Body of pancreas (tissue), 4 donors: Measurements from ENCODE around the gene PLEKHG3. TPM values are rescaled to one million over a fixed set of nuclear protein-coding genes. Genes with fewer than 3 reads are reported as not detected.

ENCODE experiments used
- ATAC-seq: fragments of 150-250 bp; one replicate; pipeline ENCODE4 v1.9.1; 2016
- DNase-seq, 4 donors: peaks; one replicate each; pipeline ENCODE4 v3.0.0-alpha.2; 2019
- H3K27ac ChIP-seq, 4 donors: fragments of 200-600 bp; sonication (generic); 1 replicate in 3 of 4; 2 replicates in 1 of 4; pipeline versions ENCODE4 v1.5.1 to v1.6.1; 2016 to 2019; ENCODE audit warnings: mild to moderate bottlenecking in 1 of 4, mixed read lengths in 1 of 4, moderate library complexity in 1 of 4
- H3K27me3 ChIP-seq, 2 donors: fragments of 200-600 bp; sonication (generic); one replicate each; pipeline ENCODE4 v1.6.0; 2016; ENCODE audit warnings: mild to moderate bottlenecking in 1 of 2
- H3K36me3 ChIP-seq, 2 donors: fragments of 200-600 bp; sonication (generic); replicated peaks in 1 of 2; 2 replicates each; pipeline ENCODE4 v1.5.1; 2016; ENCODE audit warnings: low read depth in 2 of 2; ENCODE audit not compliant: insufficient read depth in 1 of 2
- H3K4me1 ChIP-seq: fragments of 200-600 bp; sonication (generic); one replicate; pipeline ENCODE4 v1.6.0; 2016
- H3K4me3 ChIP-seq, 2 donors: fragments of 200-600 bp; sonication (generic); 1 replicate in 1 of 2; 2 replicates in 1 of 2; pipeline ENCODE4 v1.5.1; 2016 to 2019
- H3K9me3 ChIP-seq, 3 donors: fragments of 200-600 bp; sonication (generic); 1 replicate in 2 of 3; 2 replicates in 1 of 3; pipeline ENCODE4 v1.5.1; 2016
- CTCF ChIP-seq, 7 experiments: fragments of 450-650 bp in 4 of 7; fragments of 200-600 bp in 3 of 7; sonication (generic) in 3 of 7; IDR thresholded peaks; one replicate each; pipeline ENCODE4 v1.5.1; 2016 to 2019; ENCODE audit warnings: antibody characterized with exemption in 7 of 7
- POLR2A ChIP-seq, 3 donors: fragments of 450-650 bp; IDR thresholded peaks; one replicate each; pipeline ENCODE4 v1.6.1; 2016; ENCODE audit warnings: antibody characterized with exemption in 3 of 3, mild to moderate bottlenecking in 2 of 3
- WGBS, 2 donors: methylation state at CpG; one replicate each; pipeline ENCODE4 v1.1.5; 2017; 5-methylcytosine and 5-hydroxymethylcytosine counted together
- intact Hi-C: fragments of 100-400 bp; cut with DNase I; formaldehyde crosslinking; loops from one replicate; pipeline ENCODE4 v1.15.1; 2023
- total RNA-seq, 2 donors: library from RNA; depleted of rRNA; stranded (reverse); fragments of >200 nt; gene quantifications; one replicate each; pipeline ENCODE4 v1.1.0, GENCODE V29; 2016

Gene PLEKHG3
- total RNA-seq, 2 donors from 2014 or later, result 34.5 to 40.2 TPM

- ATAC-seq (no peak), DNase-seq (no peak)
- no peaks in the 10 kb centered on the region for H3K36me3 ChIP-seq
- intact Hi-C loops, result no loop called here
- no peaks in the 10 kb centered on the region for H3K27me3 ChIP-seq
- peaks cover 24% of the 10 kb centered on the region for H3K4me1 ChIP-seq
- no peak overlapping the region for H3K27ac ChIP-seq
- no peaks in the 10 kb centered on the region for H3K9me3 ChIP-seq
- H3K4me3 ChIP-seq, result no peak overlapping the region
- WGBS, 2 donors, result 80 to 88% methylated on average over 2 of the region's 2 CpGs
- no peak for TF ChIP-seq POLR2A (IDR thresholded peaks at IDR 0.05)
- TF ChIP-seq CTCF (IDR thresholded peaks at IDR 0.05), result no peak
Observed at GRCh38 chr14:64691376-64691775, 12.8 kb upstream of the PLEKHG3 start.

DNA sequence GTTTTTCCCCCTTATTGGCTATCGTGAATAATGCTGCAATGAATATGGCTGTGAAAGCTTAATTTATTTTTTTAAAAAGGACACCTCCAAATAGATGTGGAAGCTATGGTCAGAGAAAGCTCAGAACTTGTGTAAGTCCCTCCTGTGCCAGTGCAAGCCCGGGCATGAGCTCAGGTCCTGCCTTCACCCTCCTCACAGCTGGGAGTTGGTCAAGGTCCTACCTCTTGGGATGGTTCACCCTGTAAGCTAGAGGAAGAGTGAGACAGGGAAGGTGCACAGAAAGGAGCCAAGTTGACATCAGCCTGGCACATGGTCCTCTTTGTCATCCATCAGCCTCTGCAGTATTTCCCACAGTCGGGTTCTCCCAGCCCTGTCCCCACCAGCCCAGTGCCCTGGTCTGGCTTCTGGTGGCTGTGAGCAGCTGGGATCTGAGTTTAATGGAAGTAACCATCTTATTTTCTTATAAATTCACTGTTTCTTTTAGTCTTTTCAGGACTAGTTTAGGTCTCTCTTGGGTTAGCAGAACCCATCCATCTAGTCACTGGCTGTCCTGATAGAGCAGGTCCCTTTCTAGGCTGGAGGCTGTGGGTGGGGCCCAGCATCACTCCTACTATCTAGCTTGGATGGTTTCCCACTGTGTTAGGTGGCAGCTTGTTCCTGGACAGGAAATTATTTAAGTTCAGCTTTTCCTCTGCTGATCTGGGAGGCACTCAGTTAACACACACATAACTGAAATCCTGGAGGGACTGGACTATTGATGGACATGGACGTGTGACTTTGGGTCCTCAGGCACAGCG is 11.8 kb upstream of the PLEKHG3 start:
- no peak overlapping the region for H3K4me3 ChIP-seq
- WGBS, 2 donors, result 85 to 96% methylated on average over 5 of the region's 5 CpGs
- TF ChIP-seq CTCF (IDR thresholded peaks at IDR 0.05) (no peak), POLR2A (IDR thresholded peaks at IDR 0.05) (no peak)
- ATAC-seq, result no peak
- H3K9me3 ChIP-seq, result no peaks in the 10 kb centered on the region
- H3K4me1 ChIP-seq, result peaks cover 24% of the 10 kb centered on the region
- DNase-seq, result peak in 1 of 4 donors; percentile 10
- H3K36me3 ChIP-seq, result no peaks in the 10 kb centered on the region
- no peaks in the 10 kb centered on the region for H3K27me3 ChIP-seq
- H3K27ac ChIP-seq, result no peak overlapping the region
- intact Hi-C loops, result no loop called here

- no peak for ATAC-seq
- Histone ChIP-seq H3K27me3 (no peaks in the 10 kb centered on the region), H3K4me1 (peaks cover 27% of the 10 kb centered on the region), H3K36me3 (no peaks in the 10 kb centered on the region), H3K27ac (no peak overlapping the region), H3K4me3 (no peak overlapping the region), H3K9me3 (no peaks in the 10 kb centered on the region)
- TF ChIP-seq POLR2A (IDR thresholded peaks at IDR 0.05), result no peak
- no peak for TF ChIP-seq CTCF (IDR thresholded peaks at IDR 0.05)
- peak in 1 of 4 donors; percentile 4 for DNase-seq
- 75 to 80% methylated on average over 5 of the region's 5 CpGs for WGBS, 2 donors
- intact Hi-C loops, result no loop called here
Observed at GRCh38 chr14:64692986-64693809, 11.0 kb upstream of the PLEKHG3 start.

DNA sequence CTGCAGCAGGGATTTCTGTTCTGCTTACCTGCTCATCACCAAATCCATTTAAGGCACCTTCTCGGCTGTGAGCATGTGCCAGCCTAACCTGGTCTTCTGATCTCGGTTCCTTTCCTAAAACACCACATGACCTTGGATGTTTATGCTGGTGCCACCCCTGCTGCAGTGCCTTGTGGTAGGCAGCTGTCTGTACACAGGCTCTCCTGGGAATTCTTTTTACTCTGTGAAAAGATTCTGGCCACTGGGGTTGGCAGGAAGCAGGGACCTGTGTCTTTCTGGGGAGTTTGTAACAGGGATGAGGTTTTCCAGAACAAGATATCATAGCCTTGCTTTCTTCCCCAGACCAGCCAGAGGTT is 10.4 kb upstream of the PLEKHG3 start:
- Histone ChIP-seq H3K36me3 (no peaks in the 10 kb centered on the region), H3K27ac (no peak overlapping the region), H3K4me3 (no peak overlapping the region), H3K27me3 (no peaks in the 10 kb centered on the region), H3K9me3 (no peaks in the 10 kb centered on the region), H3K4me1 (peaks cover 28% of the 10 kb centered on the region)
- intact Hi-C loops, result no loop called here
- TF ChIP-seq POLR2A (IDR thresholded peaks at IDR 0.05) (no peak), CTCF (IDR thresholded peaks at IDR 0.05) (no peak)
- DNase-seq (peak in 2 of 4 donors; percentile 20 to 38), ATAC-seq (peak; percentile 24)
- WGBS, 2 donors, result 16 to 28% methylated on average over 2 of the region's 2 CpGs
